SK-N-SH treated with all-trans-retinoic acid at 6 μM for 48 hours (cell line): ENCODE results near the gene CD300LB.

Source experiments
- ATAC-seq: fragments of 200-7000 bp; cut with Tn5 transposase; 3 replicates; pipeline ENCODE4 v1.9.1; 2020; ENCODE audit warnings: mild to moderate bottlenecking, moderate library complexity
- ARNTL ChIP-seq: fragments of 450-650 bp; formaldehyde crosslinking; IDR thresholded peaks from 2 replicates; pipeline ENCODE4 v1.5.0; 2020; ENCODE audit warnings: low read depth, mild to moderate bottlenecking, moderate library complexity, borderline replicate concordance
- BACH2 ChIP-seq: fragments of 250-450 bp; sonication (Bioruptor Pico); IDR thresholded peaks from 2 replicates; pipeline ENCODE4 v1.9.0; 2021; ENCODE audit warnings: mild to moderate bottlenecking, borderline replicate concordance
- CREB5 ChIP-seq: fragments of 250-450 bp; sonication (Bioruptor Pico); IDR thresholded peaks from 2 replicates; pipeline ENCODE4 v1.5.1; 2020; ENCODE audit warnings: low read depth, mild to moderate bottlenecking, moderate library complexity
- CSDC2 ChIP-seq: fragments of 250-450 bp; sonication (Bioruptor Pico); IDR thresholded peaks from 2 replicates; pipeline ENCODE4 v1.5.0; 2020; ENCODE audit warnings: mild to moderate bottlenecking, moderate library complexity
- ESRRG ChIP-seq: fragments of 250-450 bp; sonication (Bioruptor Pico); IDR thresholded peaks from 2 replicates; pipeline ENCODE4 v1.6.1; 2021; ENCODE audit warnings: mild to moderate bottlenecking
- GLIS3 ChIP-seq: fragments of 250-450 bp; sonication (Bioruptor Pico); IDR thresholded peaks from 2 replicates; pipeline ENCODE4 v1.5.0; 2020; ENCODE audit warnings: mild to moderate bottlenecking, moderate library complexity
- ISL1 ChIP-seq: fragments of 250-450 bp; sonication (Bioruptor Pico); IDR thresholded peaks from 2 replicates; pipeline ENCODE4 v2.1.2; 2022; ENCODE audit warnings: mild to moderate bottlenecking, moderate library complexity
- OSR1 ChIP-seq: fragments of 250-450 bp; sonication (Bioruptor Pico); IDR thresholded peaks from 2 replicates; pipeline ENCODE4 v1.8.0; 2022; ENCODE audit warnings: moderate library complexity, mild to moderate bottlenecking, inconsistent platforms
- PATZ1 ChIP-seq: fragments of 250-450 bp; sonication (Bioruptor Pico); IDR thresholded peaks from 2 replicates; pipeline ENCODE4 v1.8.0; 2020; ENCODE audit warnings: mild to moderate bottlenecking, moderate library complexity, borderline replicate concordance
- PPARA ChIP-seq: fragments of 250-450 bp; sonication (Bioruptor Pico); IDR thresholded peaks from 2 replicates; pipeline ENCODE4 v1.5.0; 2020; ENCODE audit warnings: mild to moderate bottlenecking, borderline replicate concordance
- RARB ChIP-seq: fragments of 250-450 bp; sonication (Bioruptor Pico); IDR thresholded peaks from 2 replicates; pipeline ENCODE4 v1.8.0; 2021; ENCODE audit warnings: mild to moderate bottlenecking, moderate library complexity
- TCF4 ChIP-seq: fragments of 250-450 bp; sonication (Bioruptor Pico); IDR thresholded peaks from 2 replicates; pipeline ENCODE4 v1.8.0; 2021; ENCODE audit warnings: mild to moderate bottlenecking, moderate library complexity, borderline replicate concordance
- TOX ChIP-seq: fragments of 250-450 bp; sonication (Bioruptor Pico); IDR thresholded peaks from 2 replicates; pipeline ENCODE4 v1.8.0; 2021; ENCODE audit warnings: mild to moderate bottlenecking, moderate library complexity, borderline replicate concordance
- TSHZ2 ChIP-seq: fragments of 250-450 bp; sonication (Bioruptor Pico); IDR thresholded peaks from 2 replicates; pipeline ENCODE4 v1.5.0; 2020; ENCODE audit warnings: mild to moderate bottlenecking, moderate library complexity
- ZC3H10 ChIP-seq: fragments of 250-450 bp; sonication (Bioruptor Pico); IDR thresholded peaks from 2 replicates; pipeline ENCODE4 v1.5.1; 2021; ENCODE audit warnings: mild to moderate bottlenecking, moderate library complexity
- ZFP3 ChIP-seq: fragments of 250-450 bp; sonication (Bioruptor Pico); IDR thresholded peaks from 2 replicates; pipeline ENCODE4 v1.5.0; 2020; ENCODE audit warnings: mild to moderate bottlenecking, moderate library complexity
- ZFP30 ChIP-seq: fragments of 450-650 bp; formaldehyde crosslinking; IDR thresholded peaks from 2 replicates; pipeline ENCODE4 v1.5.0; 2022; ENCODE audit warnings: mild to moderate bottlenecking, moderate library complexity
- ZNF565 ChIP-seq: fragments of 450-650 bp; formaldehyde crosslinking; conservative IDR thresholded peaks from 2 replicates; pipeline ENCODE4 v1.5.0; 2020; ENCODE audit warnings: low read depth, mild to moderate bottlenecking, moderate library complexity
- ZNF70 ChIP-seq: fragments of 450-650 bp; formaldehyde crosslinking; IDR thresholded peaks from 2 replicates; pipeline ENCODE4 v1.5.0; 2020; ENCODE audit warnings: mild to moderate bottlenecking, moderate library complexity
- ZNF8 ChIP-seq: fragments of 450-650 bp; formaldehyde crosslinking; IDR thresholded peaks from 2 replicates; pipeline ENCODE4 v1.5.0; 2020; ENCODE audit warnings: mild to moderate bottlenecking, moderate library complexity
- TF ChIP-seq, protein P1 (sequence below): fragments of 250-450 bp; sonication (Bioruptor Pico); IDR thresholded peaks from 2 replicates; pipeline ENCODE4 v1.5.1; 2021; ENCODE audit warnings: mild to moderate bottlenecking, moderate library complexity
- TF ChIP-seq, protein P2 (sequence below): fragments of 250-450 bp; sonication (Bioruptor Pico); IDR thresholded peaks from 2 replicates; pipeline ENCODE4 v1.8.0; 2021; ENCODE audit warnings: low read depth, mild to moderate bottlenecking, moderate library complexity, borderline replicate concordance

The CD300LB gene

GRCh38 chr17:74516561-74517328 is 14.5 kb downstream of the CD300LB start:
- no peak for ATAC-seq
- TF ChIP-seq ZFP30 (CRISPR knock-in tag) (no peak), ZNF8 (CRISPR knock-in tag) (no peak), BACH2 (no peak), OSR1 (CRISPR knock-in tag) (no peak), ZNF565 (CRISPR knock-in tag) (no peak)

- no peak for ATAC-seq
- TF ChIP-seq ISL1 (CRISPR knock-in tag) (no peak), ZFP3 (CRISPR knock-in tag) (no peak), ZC3H10 (CRISPR knock-in tag) (no peak), TOX (CRISPR knock-in tag) (no peak), CSDC2 (CRISPR knock-in tag) (no peak), ZNF70 (CRISPR knock-in tag) (no peak), BACH2 (no peak), GLIS3 (no peak), ZNF8 (CRISPR knock-in tag) (no peak), TCF4 (CRISPR knock-in tag) (no peak)
These were observed 15.3 kb downstream of the CD300LB start for GRCh38 chr17:74515941-74516340.

- TF ChIP-seq ZFP30 (CRISPR knock-in tag): no peak
- TF ChIP-seq PPARA (CRISPR knock-in tag): no peak
- TF ChIP-seq TCF4 (CRISPR knock-in tag): no peak
- no peak for TF ChIP-seq ZNF8 (CRISPR knock-in tag)
- TF ChIP-seq ZNF565 (CRISPR knock-in tag): no peak
- no peak for TF ChIP-seq ISL1 (CRISPR knock-in tag)
- no peak for TF ChIP-seq ZC3H10 (CRISPR knock-in tag)
- TF ChIP-seq, protein P1, sequence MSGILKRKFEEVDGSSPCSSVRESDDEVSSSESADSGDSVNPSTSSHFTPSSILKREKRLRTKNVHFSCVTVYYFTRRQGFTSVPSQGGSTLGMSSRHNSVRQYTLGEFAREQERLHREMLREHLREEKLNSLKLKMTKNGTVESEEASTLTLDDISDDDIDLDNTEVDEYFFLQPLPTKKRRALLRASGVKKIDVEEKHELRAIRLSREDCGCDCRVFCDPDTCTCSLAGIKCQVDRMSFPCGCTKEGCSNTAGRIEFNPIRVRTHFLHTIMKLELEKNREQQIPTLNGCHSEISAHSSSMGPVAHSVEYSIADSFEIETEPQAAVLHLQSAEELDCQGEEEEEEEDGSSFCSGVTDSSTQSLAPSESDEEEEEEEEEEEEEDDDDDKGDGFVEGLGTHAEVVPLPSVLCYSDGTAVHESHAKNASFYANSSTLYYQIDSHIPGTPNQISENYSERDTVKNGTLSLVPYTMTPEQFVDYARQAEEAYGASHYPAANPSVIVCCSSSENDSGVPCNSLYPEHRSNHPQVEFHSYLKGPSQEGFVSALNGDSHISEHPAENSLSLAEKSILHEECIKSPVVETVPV (CRISPR knock-in tag): no peak
- TF ChIP-seq ARNTL (CRISPR knock-in tag): no peak
- no peak for TF ChIP-seq ESRRG (CRISPR knock-in tag)
- ATAC-seq: no peak
These were observed 16.5 kb downstream of the CD300LB start for GRCh38 chr17:74514632-74515334.

GRCh38 chr17:74513987-74514631 is 17.2 kb downstream of the CD300LB start:
- no peak for TF ChIP-seq PPARA (CRISPR knock-in tag)
- TF ChIP-seq, protein P2, sequence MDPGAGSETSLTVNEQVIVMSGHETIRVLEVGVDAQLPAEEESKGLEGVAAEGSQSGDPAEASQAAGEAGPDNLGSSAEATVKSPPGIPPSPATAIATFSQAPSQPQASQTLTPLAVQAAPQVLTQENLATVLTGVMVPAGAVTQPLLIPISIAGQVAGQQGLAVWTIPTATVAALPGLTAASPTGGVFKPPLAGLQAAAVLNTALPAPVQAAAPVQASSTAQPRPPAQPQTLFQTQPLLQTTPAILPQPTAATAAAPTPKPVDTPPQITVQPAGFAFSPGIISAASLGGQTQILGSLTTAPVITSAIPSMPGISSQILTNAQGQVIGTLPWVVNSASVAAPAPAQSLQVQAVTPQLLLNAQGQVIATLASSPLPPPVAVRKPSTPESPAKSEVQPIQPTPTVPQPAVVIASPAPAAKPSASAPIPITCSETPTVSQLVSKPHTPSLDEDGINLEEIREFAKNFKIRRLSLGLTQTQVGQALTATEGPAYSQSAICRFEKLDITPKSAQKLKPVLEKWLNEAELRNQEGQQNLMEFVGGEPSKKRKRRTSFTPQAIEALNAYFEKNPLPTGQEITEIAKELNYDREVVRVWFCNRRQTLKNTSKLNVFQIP (CRISPR knock-in tag): no peak
- TF ChIP-seq RARB (CRISPR knock-in tag): no peak
- TF ChIP-seq PATZ1 (CRISPR knock-in tag): no peak
- TF ChIP-seq ESRRG (CRISPR knock-in tag): no peak
- TF ChIP-seq ISL1 (CRISPR knock-in tag): no peak
- no peak for TF ChIP-seq ZNF565 (CRISPR knock-in tag)
- no peak for TF ChIP-seq CREB5 (CRISPR knock-in tag)
- no peak for TF ChIP-seq OSR1 (CRISPR knock-in tag)
- no peak for TF ChIP-seq TSHZ2 (CRISPR knock-in tag)
- no peak for TF ChIP-seq ZFP30 (CRISPR knock-in tag)
- no peak for TF ChIP-seq GLIS3
- no peak for TF ChIP-seq BACH2
- no peak for TF ChIP-seq CSDC2 (CRISPR knock-in tag)
- no peak for TF ChIP-seq ZNF8 (CRISPR knock-in tag)
- TF ChIP-seq, all 23 proteins: peak for 0
- ATAC-seq: no peak
